AG08395 (cell line): ENCODE data around the gene MCAM.

Experiments used
- DNase-seq: peaks from one replicate; pipeline ENCODE4 v3.0.0; 2012; ENCODE audit warnings: mixed read lengths, low spot score

The MCAM gene

GRCh38 chr11:119306373-119306890, 10.5 kb downstream of the MCAM start:
- peak; percentile 27 for DNase-seq

DNA sequence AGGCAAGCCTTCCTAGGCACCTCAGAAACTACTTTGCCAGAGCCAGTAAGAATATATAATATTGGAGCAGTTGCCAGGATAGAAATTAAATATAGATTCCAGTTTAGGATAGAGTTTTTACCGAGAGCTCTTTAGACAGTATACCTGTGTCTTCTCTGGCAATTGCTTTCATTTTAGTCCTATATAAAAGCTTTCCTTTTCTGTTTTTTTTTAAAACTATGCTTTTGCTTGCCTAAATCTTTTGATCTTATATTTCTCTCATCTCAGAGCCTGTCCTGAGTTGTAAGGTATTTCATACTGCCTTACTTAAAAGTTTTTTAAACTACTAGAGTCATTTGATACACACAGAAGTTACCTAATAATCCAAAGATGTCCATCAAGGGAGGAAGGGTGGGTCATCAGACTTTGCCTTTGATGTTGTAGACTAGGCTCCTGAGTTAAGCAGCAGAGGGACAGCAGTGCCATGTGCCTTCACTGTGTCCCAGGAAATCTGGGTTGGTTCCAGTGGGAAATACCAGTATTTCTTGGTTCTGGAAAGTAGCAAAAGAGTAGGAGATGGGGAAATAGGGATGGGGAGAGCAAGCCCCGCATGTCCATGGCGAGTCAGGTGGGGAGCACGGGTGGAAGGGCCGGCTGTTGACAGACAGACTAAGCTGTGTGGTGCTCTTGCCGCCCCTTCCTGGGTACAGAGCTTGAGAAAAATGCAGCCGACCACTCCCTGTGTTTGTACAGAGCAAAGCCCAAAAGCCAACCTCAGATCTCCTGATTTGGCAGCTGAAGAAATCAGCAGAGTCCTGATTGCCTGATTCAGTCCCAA, 11.2 kb downstream of the MCAM start:
- DNase-seq, result no peak

DNA sequence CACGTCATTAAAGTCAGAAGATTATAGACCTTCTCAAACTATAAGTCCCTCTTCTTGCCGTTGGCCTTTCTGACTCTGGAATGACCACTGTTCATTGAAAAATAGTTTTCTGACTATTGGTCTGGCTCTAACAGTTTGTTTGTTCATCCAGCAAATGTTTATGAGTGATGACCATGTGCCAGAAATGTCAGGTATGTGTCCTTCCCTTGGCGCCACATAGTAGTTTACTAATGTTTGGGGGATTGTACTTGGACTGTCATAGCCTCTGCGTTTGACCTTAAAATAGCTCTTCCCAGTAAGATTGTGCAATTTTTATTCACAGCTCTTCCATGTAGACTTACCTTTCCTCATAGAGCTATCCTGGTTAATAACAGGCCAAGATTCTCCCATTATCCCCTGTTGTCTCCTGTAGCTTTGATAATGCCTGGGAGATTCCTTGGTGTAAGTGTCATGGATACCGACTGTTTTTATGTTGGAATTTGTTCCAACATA, 13.7 kb downstream of the MCAM start:
- no peak for DNase-seq

DNA sequence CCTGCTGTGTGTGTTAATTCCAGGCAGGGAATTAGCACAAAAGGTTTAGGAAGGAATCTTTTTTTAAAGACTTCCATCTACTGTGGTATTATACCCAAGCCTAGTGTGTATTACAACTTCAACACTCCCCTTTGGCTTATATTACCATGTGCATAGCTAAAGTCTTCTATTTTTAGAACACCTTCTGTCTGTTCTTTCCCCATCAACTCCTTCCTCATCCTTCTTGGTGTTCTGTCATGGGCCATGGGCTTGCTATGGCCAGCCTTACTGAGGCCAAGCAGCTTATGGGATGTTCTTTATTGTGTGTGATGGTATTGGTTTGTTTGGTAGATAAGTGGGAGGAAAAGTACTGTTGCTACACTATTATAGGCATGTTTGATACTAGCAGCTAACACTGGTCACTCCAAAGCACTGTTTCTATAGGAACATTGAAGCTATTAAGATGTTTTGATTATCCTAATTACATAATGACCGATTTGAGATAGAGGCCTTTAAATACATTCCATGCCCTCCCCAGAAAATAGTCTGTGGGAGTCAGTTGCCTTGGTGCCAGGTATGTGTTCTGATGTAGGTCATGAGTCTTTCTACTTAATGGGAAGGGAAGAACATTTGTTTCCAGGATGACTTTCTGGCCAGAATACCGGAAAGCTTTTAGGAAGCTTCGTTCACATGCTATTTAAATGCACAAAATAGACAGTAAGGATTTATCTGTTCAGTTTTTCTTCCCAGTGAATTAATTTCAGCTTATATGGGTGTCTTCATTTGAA, 16.5 kb downstream of the MCAM start:
- DNase-seq, result no peak

GRCh38 chr11:119299416-119299815, 17.5 kb downstream of the MCAM start:
- DNase-seq, result no peak

GRCh38 chr11:119298726-119299125, 18.2 kb downstream of the MCAM start:
- DNase-seq, result no peak

DNA sequence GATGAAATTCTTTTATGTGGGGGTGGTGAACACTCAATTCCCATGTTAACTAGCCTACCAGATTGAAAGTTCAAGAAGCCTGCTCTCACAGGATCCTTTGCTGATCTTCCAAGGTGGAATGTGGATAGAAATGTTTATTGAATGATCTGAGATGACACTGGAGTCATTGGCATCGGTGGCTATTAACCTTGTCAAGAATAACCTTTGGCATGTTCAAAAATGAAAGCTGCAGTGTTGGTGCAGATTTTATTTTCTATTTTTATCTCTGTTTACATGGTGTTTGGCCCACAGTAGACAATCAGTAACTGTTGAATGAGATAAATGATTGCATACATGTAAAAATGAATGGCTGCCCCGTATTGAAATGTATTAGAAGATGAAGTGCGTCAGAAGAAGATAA, 19.0 kb downstream of the MCAM start:
- no peak for DNase-seq

- DNase-seq, result no peak
Measured at GRCh38 chr11:119295178-119295577, 21.8 kb downstream of the MCAM start.

- no peak for DNase-seq
Measured at GRCh38 chr11:119293461-119293860, 23.5 kb downstream of the MCAM start.

DNA sequence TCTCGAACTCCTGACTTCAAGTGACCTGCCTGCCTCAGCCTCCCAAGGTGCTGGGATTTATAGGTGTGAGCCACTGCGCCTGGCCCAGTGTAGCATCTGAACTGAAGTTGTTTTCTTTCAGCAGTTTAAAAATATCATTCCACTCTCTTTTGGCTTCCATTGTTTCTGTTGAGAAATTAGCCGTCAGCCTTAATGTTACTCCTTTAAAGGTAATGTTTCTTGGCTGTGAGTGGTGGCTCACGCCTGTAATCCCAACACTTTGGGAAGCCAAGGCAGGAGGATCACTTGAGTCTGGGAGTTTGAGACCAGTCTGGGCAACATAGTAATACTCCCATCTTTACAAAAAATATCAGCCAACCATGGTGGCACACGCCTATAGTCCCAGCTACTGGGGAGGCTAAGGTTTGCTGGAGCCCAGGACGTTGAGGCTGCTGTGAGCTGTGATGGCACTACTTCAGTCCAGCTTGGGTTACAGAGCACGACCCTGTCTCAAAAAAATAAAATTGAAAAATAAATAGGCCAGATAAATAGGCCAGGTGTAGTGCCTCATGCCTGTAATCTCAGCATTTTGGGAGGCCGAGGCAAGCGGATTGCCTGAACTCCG, 25.9 kb downstream of the MCAM start:
- no peak for DNase-seq

GRCh38 chr11:119288219-119288618, 28.7 kb downstream of the MCAM start:
- no peak for DNase-seq

DNA sequence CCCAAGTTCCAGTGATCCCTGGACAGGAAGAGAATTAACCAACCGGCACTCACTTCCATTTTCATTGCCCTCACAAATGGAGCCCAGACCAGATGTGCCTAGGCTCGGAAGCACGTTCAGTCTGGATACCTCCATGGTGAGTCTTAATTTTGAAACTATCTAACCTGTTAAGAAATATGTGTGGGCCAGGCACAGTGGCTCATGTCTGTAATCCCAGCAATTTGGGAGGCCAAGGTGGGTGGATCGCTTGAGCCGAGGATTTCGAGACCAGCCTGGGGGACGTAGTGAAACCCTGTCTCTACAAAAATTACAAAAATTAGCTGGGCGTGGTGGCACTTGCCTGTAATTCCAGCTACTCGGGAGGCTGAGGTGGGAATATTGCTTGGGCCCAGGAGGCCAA, 31.5 kb downstream of the MCAM start:
- DNase-seq, result no peak

GRCh38 chr11:119284344-119285157, 32.4 kb downstream of the MCAM start:
- DNase-seq, result peak; percentile 49

DNA sequence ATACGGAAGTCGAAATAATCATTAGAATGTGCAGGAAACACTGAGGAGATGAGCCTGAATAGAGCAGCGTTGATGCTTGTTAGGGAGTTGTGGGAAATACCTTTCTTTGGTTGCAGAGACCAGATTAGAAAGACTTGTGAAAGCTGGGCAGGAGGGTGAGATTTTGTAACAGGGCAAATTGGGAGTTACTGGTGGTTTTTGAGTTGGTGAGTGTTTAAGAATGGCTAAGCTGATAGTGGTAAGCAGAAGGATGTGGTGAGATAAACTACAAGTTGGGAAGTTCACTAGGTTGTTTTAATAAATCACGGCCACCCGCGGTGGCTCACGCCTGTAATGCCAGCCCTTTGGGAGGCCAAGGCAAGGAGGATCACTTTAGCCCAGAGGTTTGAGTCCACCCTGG, 34.4 kb downstream of the MCAM start:
- no peak for DNase-seq

DNA sequence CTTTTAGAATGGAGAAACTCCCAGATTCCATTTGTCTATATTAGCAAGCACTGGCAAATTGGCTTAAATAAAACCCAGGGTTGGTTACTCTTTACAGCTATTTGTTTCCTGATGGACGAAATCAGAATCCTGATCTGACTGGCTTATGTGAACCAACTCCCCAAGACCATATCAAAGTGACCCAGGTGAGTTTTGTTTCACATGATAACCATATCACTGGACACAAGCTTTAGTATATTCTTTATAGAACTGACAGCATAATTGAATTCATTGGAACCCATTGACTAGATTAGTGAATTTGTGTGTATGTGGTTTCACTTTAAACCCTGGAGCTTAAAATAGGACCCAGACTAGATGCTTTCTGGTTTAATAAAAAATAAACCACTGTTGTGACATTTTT, 39.3 kb downstream of the MCAM start:
- no peak for DNase-seq

GRCh38 chr11:119273721-119274120, 43.2 kb downstream of the MCAM start:
- DNase-seq, result no peak

DNA sequence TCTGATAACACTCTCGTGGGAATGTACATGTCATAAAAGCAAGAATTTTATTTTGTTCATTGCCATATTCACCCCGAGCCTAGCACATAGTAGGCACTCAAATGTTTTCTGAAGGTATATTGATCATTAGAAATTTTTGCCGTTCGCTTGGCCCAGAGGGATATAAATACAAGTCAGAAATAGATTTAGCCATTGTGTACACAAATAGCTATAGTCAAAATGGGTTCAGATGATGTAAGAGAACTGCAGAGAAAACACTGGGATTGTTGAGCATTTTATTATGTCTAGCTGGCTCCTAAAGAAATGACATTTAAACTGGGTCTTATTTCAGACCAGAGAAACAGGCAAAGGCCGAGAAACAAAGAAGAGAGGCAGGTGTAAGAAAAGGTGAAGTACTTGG, 49.3 kb downstream of the MCAM start:
- no peak for DNase-seq

GRCh38 chr11:119266517-119267255, 50.2 kb downstream of the MCAM start:
- no peak for DNase-seq

DNA sequence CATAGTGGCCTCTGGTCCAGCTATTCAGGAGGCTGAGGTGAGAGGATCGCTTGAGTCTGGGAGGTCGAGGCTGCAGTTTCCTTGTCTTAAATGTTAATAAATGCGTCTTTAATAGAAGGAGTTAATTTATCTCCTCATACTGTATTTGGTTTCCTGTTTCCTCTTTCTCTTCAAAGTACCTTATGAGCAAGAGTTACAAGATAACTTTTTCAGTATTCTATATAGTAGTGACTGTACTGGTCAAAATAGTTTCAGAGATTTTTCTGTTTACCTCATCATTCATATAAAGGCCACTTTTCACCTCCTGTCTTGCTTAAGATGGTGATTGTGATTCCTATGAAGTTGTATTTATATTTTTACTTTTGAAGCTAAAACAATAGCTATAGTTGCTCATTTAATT, 50.9 kb downstream of the MCAM start:
- no peak for DNase-seq

DNA sequence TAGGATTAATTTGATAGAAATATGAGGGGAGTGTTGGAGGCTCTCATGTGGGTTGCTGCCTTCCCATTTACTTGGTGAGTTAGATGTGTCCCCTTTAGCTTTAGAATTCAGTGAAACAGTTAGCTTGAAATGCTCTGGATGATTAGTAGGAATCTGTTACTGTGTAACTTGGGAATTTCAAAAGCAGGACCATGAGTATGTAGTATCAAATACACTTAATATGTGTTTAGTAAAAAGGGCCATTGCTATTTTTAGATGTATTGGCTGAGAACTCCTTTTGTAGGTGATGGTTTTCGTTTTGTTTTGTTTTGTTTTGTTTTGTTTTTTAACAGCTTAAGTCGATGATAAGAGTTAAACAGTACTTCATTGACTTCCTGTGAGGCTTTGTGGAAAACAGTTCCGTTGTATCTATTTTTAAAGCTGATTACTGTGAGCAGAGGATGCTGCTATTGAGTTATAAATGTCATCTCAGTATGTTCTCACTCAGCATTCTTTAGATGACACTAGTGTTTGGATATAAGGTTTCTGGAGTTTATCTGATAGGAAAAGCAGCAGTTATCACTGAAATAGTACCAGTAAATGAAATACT, 53.5 kb downstream of the MCAM start:
- DNase-seq, result peak; percentile 6
